ENCODE data around the gene TICRR.

DNA sequence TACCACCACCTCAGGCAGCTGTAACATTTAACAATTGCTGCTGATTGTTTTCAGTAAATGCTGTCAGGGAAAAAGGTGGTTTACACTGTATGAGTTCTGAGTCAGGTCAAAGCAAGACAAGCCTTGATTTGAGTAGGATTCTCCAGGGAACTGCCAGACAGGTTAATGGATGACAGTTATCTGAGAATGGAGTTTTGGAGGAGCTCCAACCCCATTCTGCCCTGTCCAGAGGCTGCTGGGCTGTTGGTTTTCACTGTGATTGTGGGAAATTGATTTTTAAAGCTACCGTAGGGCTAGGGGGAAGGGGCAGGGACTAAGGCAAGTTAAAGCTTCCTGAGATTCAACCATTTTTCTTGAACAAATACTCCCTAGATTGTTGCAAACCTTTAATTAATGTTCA lies 39.9 kb downstream of the TICRR start:
- TF ChIP-seq POLR2A (IDR thresholded peaks at IDR 0.05; ENCODE audit: low read depth, low read length) (no peak), PAX5 (IDR thresholded peaks at IDR 0.05; ENCODE audit: insufficient read depth, low read length, severe bottlenecking) (no peak), POLR2AphosphoS5 (IDR thresholded peaks at IDR 0.05; ENCODE audit: low read depth, low read length) (no peak)

All from GM12891 (cell line).